Activated T-cell treated with anti-CD3 and anti-CD28 coated beads for 24 hours (primary cell): Measurements from ENCODE around the gene CPEB4.

Experiments
- DNase-seq: peaks from one replicate; pipeline ENCODE4 v3.0.0-alpha.2; 2020; ENCODE audit warnings: low read depth

CPEB4 gene

GRCh38 chr5:173884402-173885053, 3.6 kb upstream of the CPEB4 start:
- DNase-seq: no peak

GRCh38 chr5:173885054-173885443, 3.1 kb upstream of the CPEB4 start:
- DNase-seq: no peak

GRCh38 chr5:173885475-173886010, 2.6 kb upstream of the CPEB4 start:
- no peak for DNase-seq

- DNase-seq: no peak
Observed at GRCh38 chr5:173886150-173886549, 2.0 kb upstream of the CPEB4 start.

- no peak for DNase-seq
Observed at GRCh38 chr5:173888473-173889131, 453 bp downstream of the CPEB4 start.

- DNase-seq: no peak
Observed at GRCh38 chr5:173890195-173890991, 2.2 kb downstream of the CPEB4 start.

- no peak for DNase-seq
Observed at GRCh38 chr5:173891308-173892116, 3.4 kb downstream of the CPEB4 start.

GRCh38 chr5:173893192-173893561, 5.0 kb downstream of the CPEB4 start:
- DNase-seq: no peak

- no peak for DNase-seq
Observed at GRCh38 chr5:173895401-173896165, 7.4 kb downstream of the CPEB4 start.

- no peak for DNase-seq
Observed at GRCh38 chr5:173896631-173897030, 8.5 kb downstream of the CPEB4 start.

- no peak for DNase-seq
Observed at GRCh38 chr5:173901705-173902104, 13.6 kb downstream of the CPEB4 start.

GRCh38 chr5:173902334-173902733, 14.2 kb downstream of the CPEB4 start:
- no peak for DNase-seq

GRCh38 chr5:173902743-173903142, 14.6 kb downstream of the CPEB4 start:
- no peak for DNase-seq

- no peak for DNase-seq
Observed at GRCh38 chr5:173903396-173904140, 15.4 kb downstream of the CPEB4 start.

- DNase-seq: no peak
Observed at GRCh38 chr5:173904151-173904550, 16.0 kb downstream of the CPEB4 start.

- DNase-seq: no peak
Observed at GRCh38 chr5:173907284-173907683, 19.1 kb downstream of the CPEB4 start.

- DNase-seq: no peak
Observed at GRCh38 chr5:173907686-173908371, 19.7 kb downstream of the CPEB4 start.

- DNase-seq: no peak
Observed at GRCh38 chr5:173909199-173909598, 21.1 kb downstream of the CPEB4 start.

GRCh38 chr5:173910215-173910614, 22.1 kb downstream of the CPEB4 start:
- DNase-seq: no peak

GRCh38 chr5:173911623-173912022, 23.5 kb downstream of the CPEB4 start:
- no peak for DNase-seq
